ENCODE data around the gene RLF.

GRCh38 chr1:40267767-40268187 lies 106.6 kb downstream of the RLF start:
- no peak for TF ChIP-seq CTCF (IDR thresholded peaks at IDR 0.05)
- TF ChIP-seq EP300 (IDR thresholded peaks at IDR 0.05) = peak in 3 of 4 donors; percentile 36 to 60 (median 48)
